HG03457 (cell line): ENCODE measurements around the gene SNX7.
A peak's percentile ranks its signal among the peaks of the same experiment; 100 is the strongest.

Source experiments
- ATAC-seq: cut with Tn5 transposase; IDR thresholded peaks from one replicate; pipeline ENCODE4 v1.9.1; 2021; ENCODE audit warnings: moderate number of reproducible peaks; ENCODE audit not compliant: unreplicated experiment

The SNX7 gene

GRCh38 chr1:98661544-98662355 lies at the start of gene SNX7:
TSS of gene SNX7 (plus strand) at chr1:98661721. CDS start at chr1:98661732, 11 bp downstream.
- ATAC-seq: peak; percentile 81

- ATAC-seq: no peak
Measured at GRCh38 chr1:98637316-98637715, 24.2 kb upstream of the SNX7 start.

- ATAC-seq: no peak
Measured at GRCh38 chr1:98638185-98638584, 23.3 kb upstream of the SNX7 start.

GRCh38 chr1:98644510-98644909 lies 17.0 kb upstream of the SNX7 start:
- ATAC-seq: no peak

- no peak for ATAC-seq
Measured at GRCh38 chr1:98651116-98651632, 10.3 kb upstream of the SNX7 start.

GRCh38 chr1:98653123-98653522 lies 8.4 kb upstream of the SNX7 start:
- ATAC-seq: no peak

- no peak for ATAC-seq
Measured at GRCh38 chr1:98659879-98660278, 1.6 kb upstream of the SNX7 start.

- no peak for ATAC-seq
Measured at GRCh38 chr1:98660940-98661543, 479 bp upstream of the SNX7 start.

- ATAC-seq: no peak
Measured at GRCh38 chr1:98662356-98662670, 792 bp downstream of the SNX7 start.

- no peak for ATAC-seq
Measured at GRCh38 chr1:98668733-98669132, 7.2 kb downstream of the SNX7 start.

GRCh38 chr1:98669355-98670296 lies 8.1 kb downstream of the SNX7 start:
- no peak for ATAC-seq

GRCh38 chr1:98672189-98672588 lies 10.7 kb downstream of the SNX7 start:
- ATAC-seq: no peak

- no peak for ATAC-seq
Measured at GRCh38 chr1:98674075-98674781, 12.7 kb downstream of the SNX7 start.

- no peak for ATAC-seq
Measured at GRCh38 chr1:98675282-98675681, 13.8 kb downstream of the SNX7 start.

- ATAC-seq: no peak
Measured at GRCh38 chr1:98677288-98677687, 15.8 kb downstream of the SNX7 start.

- no peak for ATAC-seq
Measured at GRCh38 chr1:98681812-98682211, 20.3 kb downstream of the SNX7 start.

- no peak for ATAC-seq
Measured at GRCh38 chr1:98688110-98688739, 26.7 kb downstream of the SNX7 start.

GRCh38 chr1:98690576-98690975 lies 29.1 kb downstream of the SNX7 start:
- ATAC-seq: no peak

- ATAC-seq: no peak
Measured at GRCh38 chr1:98692482-98692881, 31.0 kb downstream of the SNX7 start.

- no peak for ATAC-seq
Measured at GRCh38 chr1:98693385-98693784, 31.9 kb downstream of the SNX7 start.
